ENCODE measurements around the gene AMPD3.

The AMPD3 gene

GRCh38 chr11:10494636-10495463 is 39.8 kb downstream of the AMPD3 start:
- TF ChIP-seq CTCF (IDR thresholded peaks at IDR 0.05) = no peak

- no peak for TF ChIP-seq CTCF (IDR thresholded peaks at IDR 0.05)
These were observed 40.4 kb downstream of the AMPD3 start for GRCh38 chr11:10495464-10495786.

GRCh38 chr11:10496296-10496936 is 41.4 kb downstream of the AMPD3 start:
- no peak for TF ChIP-seq CTCF (IDR thresholded peaks at IDR 0.05)

- no peak for TF ChIP-seq CTCF (IDR thresholded peaks at IDR 0.05)
These were observed 42.4 kb downstream of the AMPD3 start for GRCh38 chr11:10497371-10498021.

GRCh38 chr11:10498022-10498400 is 42.9 kb downstream of the AMPD3 start:
- no peak for TF ChIP-seq CTCF (IDR thresholded peaks at IDR 0.05)

GRCh38 chr11:10498426-10499250 is 43.6 kb downstream of the AMPD3 start:
- TF ChIP-seq CTCF (IDR thresholded peaks at IDR 0.05) = no peak

GRCh38 chr11:10499452-10499851 is 44.4 kb downstream of the AMPD3 start:
- no peak for TF ChIP-seq CTCF (IDR thresholded peaks at IDR 0.05)

Data from LNCAP (cell line).